T1000 (cell line): ENCODE results near the gene THRB.
"Not testable (repeated sequence)": the region's sequence is repeated elsewhere in the genome, so short reads cannot be mapped to it uniquely, and the experiment has no call there.

Source experiments
- DNase-seq: peaks from one replicate; lab custom pipeline; 2025; ENCODE audit warnings: mixed read lengths; lab: John Stamatoyannopoulos, UW

The THRB gene

GRCh38 chr3:24401090-24401810, 93.4 kb downstream of the THRB start:
- no peak for DNase-seq

GRCh38 chr3:24400450-24400849, 94.2 kb downstream of the THRB start:
- no peak for DNase-seq

GRCh38 chr3:24400015-24400414, 94.6 kb downstream of the THRB start:
- DNase-seq: no peak

- DNase-seq: no peak
Measured at GRCh38 chr3:24399614-24400013, 95.0 kb downstream of the THRB start.

GRCh38 chr3:24398712-24399111, 95.9 kb downstream of the THRB start:
- not testable (repeated sequence) for DNase-seq

- DNase-seq: no peak
Measured at GRCh38 chr3:24396338-24396737, 98.3 kb downstream of the THRB start.

GRCh38 chr3:24394754-24395153, 99.9 kb downstream of the THRB start:
- no peak for DNase-seq

- no peak for DNase-seq
Measured at GRCh38 chr3:24393316-24393715, 101.3 kb downstream of the THRB start.

- no peak for DNase-seq
Measured at GRCh38 chr3:24390169-24391130, 104.2 kb downstream of the THRB start.

- DNase-seq: no peak
Measured at GRCh38 chr3:24389108-24390090, 105.3 kb downstream of the THRB start.

- DNase-seq: no peak
Measured at GRCh38 chr3:24388611-24389010, 106.0 kb downstream of the THRB start.

GRCh38 chr3:24388159-24388558, 106.5 kb downstream of the THRB start:
- DNase-seq: no peak

- no peak for DNase-seq
Measured at GRCh38 chr3:24387493-24387892, 107.2 kb downstream of the THRB start.

- no peak for DNase-seq
Measured at GRCh38 chr3:24387000-24387399, 107.7 kb downstream of the THRB start.

- no peak for DNase-seq
Measured at GRCh38 chr3:24386458-24386857, 108.2 kb downstream of the THRB start.

GRCh38 chr3:24385012-24385615, 109.5 kb downstream of the THRB start:
- DNase-seq: no peak

- no peak for DNase-seq
Measured at GRCh38 chr3:24382647-24383046, 112.0 kb downstream of the THRB start.

GRCh38 chr3:24379936-24380335, 114.7 kb downstream of the THRB start:
- no peak for DNase-seq

GRCh38 chr3:24378313-24378712, 116.3 kb downstream of the THRB start:
- no peak for DNase-seq

- no peak for DNase-seq
Measured at GRCh38 chr3:24377218-24377993, 117.2 kb downstream of the THRB start.

GRCh38 chr3:24375947-24376384, 118.7 kb downstream of the THRB start:
- no peak for DNase-seq
